Panc1 (cell line): ENCODE data around the gene HELZ. TPM values are rescaled to one million over a fixed set of nuclear protein-coding genes. Genes with fewer than 3 reads are reported as not detected.

Experiments used
- ATAC-seq: fragments of 200-7000 bp; cut with Tn5 transposase; 2 replicates; pipeline ENCODE4 v1.9.1; 2020; ENCODE audit warnings: mild to moderate bottlenecking, moderate library complexity
- BruUV-seq: library from RNA; stranded (reverse); fragments of 400-500 nt; replicated peaks from 2 replicates; lab custom pipeline; 2021; lab: Mats Ljungman, UMichigan
- CTCF ChIA-PET: fragments of 300-600 bp; sonication (Branson Sonifier 250); formaldehyde crosslinking; loops from one replicate; lab custom pipeline; 2022; ENCODE audit warnings: antibody characterized with exemption; lab: Charles Lee
- POLR2A ChIA-PET: fragments of 300-600 bp; sonication (Branson Sonifier 250); formaldehyde crosslinking; loops from one replicate; lab custom pipeline; 2022; ENCODE audit warnings: antibody characterized with exemption; lab: Charles Lee
- DNase-seq: peaks from one replicate; pipeline ENCODE4 v3.0.0-alpha.2; 2010; ENCODE audit warnings: low read depth, low spot score
- H3K27ac ChIP-seq: 2 replicates; pipeline ENCODE4 v1.5.1; 2011; ENCODE audit warnings: mild to moderate bottlenecking, low read length, inconsistent platforms
- H3K27me3 ChIP-seq: fragments of 200-500 bp; sonication (Bioruptor generic); 2 replicates; pipeline ENCODE4 v1.6.0; 2014; ENCODE audit warnings: low read length, inconsistent platforms; ENCODE audit not compliant: control insufficient read depth, insufficient read depth
- H3K36me3 ChIP-seq: fragments of 200-500 bp; sonication (Bioruptor generic); 2 replicates; pipeline ENCODE4 v1.5.1; 2014; ENCODE audit warnings: inconsistent platforms, mild to moderate bottlenecking, low read length, moderate library complexity; ENCODE audit not compliant: control insufficient read depth, insufficient read depth
- H3K4me1 ChIP-seq: 2 replicates; pipeline ENCODE4 v1.5.1; 2011; ENCODE audit warnings: inconsistent platforms, mild to moderate bottlenecking, low read length, moderate library complexity; ENCODE audit not compliant: control insufficient read depth, insufficient read depth
- H3K4me3 ChIP-seq, 2 experiments: 2 replicates each; pipeline ENCODE4 v1.5.1; 2011 to 2012; ENCODE audit warnings: low read depth in 2 of 2, low read length in 2 of 2, mild to moderate bottlenecking in 2 of 2, inconsistent platforms in 1 of 2, moderate library complexity in 1 of 2
- H3K9me3 ChIP-seq: fragments of 200-500 bp; sonication (Bioruptor generic); 2 replicates; pipeline ENCODE4 v1.5.1; 2014; ENCODE audit warnings: low read depth, mild to moderate bottlenecking, inconsistent platforms, low read length, moderate library complexity; ENCODE audit not compliant: control insufficient read depth, insufficient read depth
- CTCF ChIP-seq: fragments of 450-650 bp; IDR thresholded peaks from 2 replicates; pipeline ENCODE4 v1.5.1; 2017; ENCODE audit warnings: mild to moderate bottlenecking
- POLR2AphosphoS5 ChIP-seq: IDR thresholded peaks from 2 replicates; pipeline ENCODE4 v1.6.1; 2012; ENCODE audit warnings: mild to moderate bottlenecking, low read depth, low read length, moderate library complexity
- REST ChIP-seq, 2 experiments: IDR thresholded peaks; 2 replicates each; pipeline ENCODE4 v1.6.1; 2011 to 2012; ENCODE audit warnings: low read depth in 2 of 2, control low read depth in 1 of 2, low read length in 1 of 2, mild to moderate bottlenecking in 1 of 2, moderate library complexity in 1 of 2; ENCODE audit not compliant: insufficient read depth in 1 of 2
- SIN3A ChIP-seq: IDR thresholded peaks from 2 replicates; pipeline ENCODE4 v1.6.1; 2012; ENCODE audit warnings: low read depth, mild to moderate bottlenecking, low read length, moderate library complexity, borderline replicate concordance; ENCODE audit not compliant: insufficient read depth
- TCF7L2 ChIP-seq: IDR thresholded peaks from 2 replicates; pipeline ENCODE4 v1.6.1; 2011; ENCODE audit warnings: mild to moderate bottlenecking, low read depth, low read length, inconsistent platforms
- in situ Hi-C: cut with HindIII; loops from 2 replicates; pipeline ENCODE4 v1.10.0; 2016; ENCODE audit warnings: low sequenced_read_pairs, low pct_unique_long_range_greater_than_20kb
- intact Hi-C: fragments of 100-400 bp; cut with micrococcal nuclease; formaldehyde crosslinking; loops from one replicate; pipeline ENCODE4 v1.10.0; 2022; ENCODE audit not compliant: unreplicated experiment
- total RNA-seq: library from RNA; stranded (reverse); gene quantifications from one replicate; pipeline ENCODE4 v1.2.1, GENCODE V29; 2021; ENCODE audit not compliant: unreplicated experiment

The HELZ gene
- total RNA-seq, 1 experiment from 2014 or later: 15.0 TPM

DNA sequence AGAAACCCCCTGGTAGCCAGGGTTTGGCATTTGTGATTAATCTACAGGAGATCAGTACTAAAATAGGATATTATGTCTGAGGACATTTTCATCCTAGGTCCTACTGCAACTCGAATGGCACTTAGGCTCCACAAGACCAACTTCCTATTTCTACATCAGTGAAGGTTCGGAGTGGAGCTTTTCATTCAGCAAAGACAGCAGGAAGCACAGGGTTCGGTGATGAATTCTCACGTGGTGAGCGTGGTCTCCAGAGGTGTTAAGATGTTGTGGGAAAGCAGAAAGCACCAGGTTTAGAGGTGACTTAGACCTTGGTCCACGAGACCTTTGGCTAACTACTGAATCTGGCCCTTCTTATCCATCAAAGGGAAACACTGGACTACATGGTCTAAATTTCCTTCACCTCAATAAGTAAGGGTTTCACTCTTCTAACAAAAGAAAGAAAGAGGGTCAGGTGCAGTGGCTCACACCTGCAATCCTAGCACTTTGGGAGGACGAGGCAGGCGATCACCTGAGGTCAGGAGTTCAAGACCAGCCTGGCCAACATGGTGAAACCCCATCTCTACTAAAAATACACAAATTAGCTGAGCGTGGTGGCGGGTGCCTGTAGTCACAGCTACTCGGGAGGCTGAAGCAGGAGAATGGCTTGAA is 13.9 kb upstream of the HELZ start:
- no peaks in the 10 kb centered on the region for H3K9me3 ChIP-seq

DNA sequence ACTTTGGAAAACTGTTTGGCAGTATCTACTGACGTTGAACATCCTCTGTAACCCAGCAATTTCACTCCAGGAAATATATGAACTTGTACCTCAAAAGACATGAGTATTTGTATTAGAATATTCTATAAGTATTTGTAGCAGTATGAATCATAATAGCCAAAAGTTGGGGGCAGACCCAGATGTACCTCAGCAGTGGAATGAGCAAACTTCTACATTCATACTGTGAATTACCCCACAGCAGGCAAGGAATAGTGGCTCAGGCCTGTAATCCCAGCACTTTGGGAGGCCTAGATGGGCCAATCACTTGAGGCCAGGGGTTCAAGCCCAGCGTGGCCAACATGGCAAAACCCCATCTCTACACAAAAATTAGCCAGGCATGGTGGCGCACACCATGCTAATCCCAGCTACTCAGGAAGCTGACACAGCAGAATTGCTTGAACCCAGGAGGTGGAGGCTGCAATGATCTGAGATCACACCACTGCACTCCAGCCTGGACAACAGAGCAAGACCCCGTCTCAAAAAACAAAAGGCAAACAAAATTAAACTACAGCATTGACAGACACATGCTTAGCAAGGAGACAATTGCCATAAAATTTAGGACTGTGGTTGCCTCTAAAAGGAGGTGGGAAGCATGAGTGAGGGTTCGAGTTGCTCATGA is 11.2 kb upstream of the HELZ start:
- no TSS peak for BruUV-seq

More for the DNA sequence above, 13.9 kb upstream of the HELZ start:
- H3K27ac ChIP-seq: no peak overlapping the region
- ATAC-seq (no peak), DNase-seq (no peak)
- no peaks in the 10 kb centered on the region for H3K36me3 ChIP-seq
- TF ChIP-seq CTCF (no peak), POLR2AphosphoS5 (no peak), SIN3A (no peak), REST (IDR thresholded peaks at IDR 0.05; ENCODE audit: insufficient read depth in 1 of 2, low read depth in 2 of 2, low read length in 1 of 2) (no peak), TCF7L2 (no peak)
- H3K4me1 ChIP-seq: no peaks in the 10 kb centered on the region
- no TSS peak for BruUV-seq
- ChIA-PET CTCF (no interaction called here), POLR2A (no interaction called here)
- no peaks in the 10 kb centered on the region for H3K27me3 ChIP-seq
- in situ Hi-C loops (no loop called here), intact Hi-C loops (no loop called here)
- H3K4me3 ChIP-seq: no peak overlapping the region

More for the DNA sequence above, 11.2 kb upstream of the HELZ start:
- ATAC-seq: no peak
- no peak for DNase-seq
- Histone ChIP-seq H3K27ac (no peak overlapping the region), H3K36me3 (no peaks in the 10 kb centered on the region), H3K27me3 (no peaks in the 10 kb centered on the region), H3K4me3 (no peak overlapping the region), H3K4me1 (no peaks in the 10 kb centered on the region), H3K9me3 (no peaks in the 10 kb centered on the region)
- in situ Hi-C loops: no loop called here
- CTCF ChIA-PET: interaction anchor here (0.5 kb wide), 1 partner anchor 98 kb away, joined by 3 read pairs; no protein-coding TSS in a partner anchor
- intact Hi-C loops: no loop called here
- no peak for TF ChIP-seq CTCF
- no peak for TF ChIP-seq SIN3A
- POLR2A ChIA-PET: no interaction called here
